Spleen (tissue), 7 donors: ENCODE results near the gene SLC25A13.

Source experiments
- CTCF ChIP-seq, 11 experiments: fragments of 200-600 bp in 7 of 11; fragments of 450-650 bp in 4 of 11; sonication (generic) in 4 of 11; IDR thresholded peaks in 8 of 11; conservative IDR thresholded peaks in 3 of 11; 1 replicate in 7 of 11; 2 replicates in 4 of 11; pipeline versions ENCODE4 v1.4.0 to v1.8.0; 2016 to 2021; ENCODE audit warnings: antibody characterized with exemption in 11 of 11, inconsistent platforms in 4 of 11, mild to moderate bottlenecking in 1 of 11
- POLR2A ChIP-seq, 3 donors: fragments of 450-650 bp; IDR thresholded peaks; one replicate each; pipeline ENCODE4 v1.5.1; 2017; ENCODE audit warnings: antibody characterized with exemption in 3 of 3, mild to moderate bottlenecking in 1 of 3
- POLR2AphosphoS5 ChIP-seq, 3 donors: sonication (generic); formaldehyde crosslinking; IDR thresholded peaks; one replicate each; pipeline ENCODE4 v1.5.1; 2017; ENCODE audit warnings: antibody characterized with exemption in 3 of 3
- donor health status: DM: no; HTN: no; CAD: no; lungs with moderate emphysema.
- donor health status: DM: no; HTN: no; CAD: no.
- donor health status: DM: no; HTN: no; CAD: no.

- TF ChIP-seq CTCF (IDR thresholded peaks at IDR 0.05 in 8 of 11, conservative IDR thresholded peaks at IDR 0.05 in 3 of 11) (no peak), POLR2AphosphoS5 (IDR thresholded peaks at IDR 0.05) (no peak), POLR2A (IDR thresholded peaks at IDR 0.05) (no peak)
These were observed 117.3 kb downstream of the SLC25A13 start for GRCh38 chr7:96204601-96205000.
